ENCODE measurements around the gene LOXHD1. TPM values are rescaled to one million over a fixed set of nuclear protein-coding genes. Genes with fewer than 3 reads are reported as not detected.

Gene LOXHD1
- total RNA-seq, 4 donors from 2014 or later: 0.16 TPM; not detected in 3

GRCh38 chr18:46560671-46561045 is 96.4 kb downstream of the LOXHD1 start:
- no peak for DNase-seq
- WGBS, 2 donors (ENCODE audit: low coverage in 1 of 2): 93 to 97% methylated on average over 10 to 11 of the region's 11 CpGs
- no peak overlapping the region for H3K4me3 ChIP-seq
- no peaks in the 10 kb centered on the region for H3K36me3 ChIP-seq
- H3K4me1 ChIP-seq: no peaks in the 10 kb centered on the region
- intact Hi-C loops (cut with DNase I; ENCODE audit: low total_unique reads) (no loop called here), in situ Hi-C loops (cut with MboI; ENCODE audit: low pct_ligation_motif_present in 1 of 4, low pct_unique_long_range_greater_than_20kb in 1 of 4, low sequenced_read_pairs in 3 of 4) (loop anchor here in 1 of 4 donors (25.0 kb wide), 1 partner anchor 102 kb away; the partner anchor contains the start of gene LOXHD1)
- H3K27ac ChIP-seq: no peak overlapping the region
- no peaks in the 10 kb centered on the region for H3K9me3 ChIP-seq
- TF ChIP-seq CTCF (IDR thresholded peaks at IDR 0.05) (no peak), EP300 (IDR thresholded peaks at IDR 0.05; ENCODE audit: low read depth) (no peak), POLR2AphosphoS5 (IDR thresholded peaks at IDR 0.05) (no peak), POLR2A (IDR thresholded peaks at IDR 0.05) (no peak)
- H3K27me3 ChIP-seq: no peaks in the 10 kb centered on the region

DNA sequence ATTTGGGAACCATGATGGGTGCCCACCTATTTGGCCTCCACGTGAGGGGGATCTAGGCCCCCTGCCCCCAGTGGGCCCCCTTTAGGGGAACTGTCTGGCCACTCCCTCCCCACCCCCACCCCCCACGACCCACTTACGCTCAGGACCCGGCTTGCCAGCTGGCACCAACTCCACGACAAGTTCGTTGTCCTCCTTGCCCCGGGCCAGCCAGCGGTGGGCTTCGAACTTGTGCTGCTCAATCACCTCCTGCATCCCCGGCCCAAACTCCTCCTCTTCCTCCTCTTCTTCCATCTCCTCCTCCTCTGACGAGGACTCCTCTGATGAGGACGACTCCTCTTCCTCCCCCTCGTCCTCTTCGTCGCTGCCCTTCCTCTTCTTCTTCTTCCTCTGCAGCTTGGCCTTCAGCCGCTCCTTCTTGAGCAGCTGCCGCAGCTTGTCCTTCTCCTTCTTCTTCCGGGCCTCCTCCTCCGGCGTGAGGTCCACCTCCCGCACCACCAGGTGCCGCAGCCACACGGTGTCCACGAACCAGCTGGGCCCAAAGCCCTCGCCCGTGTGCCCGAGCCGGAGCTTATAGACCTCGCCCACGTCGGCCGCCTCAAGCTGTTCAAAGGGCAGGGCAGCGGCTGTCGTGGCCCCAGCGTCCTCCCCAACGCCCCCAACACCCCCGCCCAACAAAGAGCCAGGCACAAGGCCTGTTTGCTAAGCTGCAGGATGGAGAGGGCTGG is 96.9 kb downstream of the LOXHD1 start:
- DNase-seq: no peak
- no peaks in the 10 kb centered on the region for H3K27me3 ChIP-seq
- H3K36me3 ChIP-seq: no peaks in the 10 kb centered on the region
- TF ChIP-seq CTCF (IDR thresholded peaks at IDR 0.05) (no peak), EP300 (IDR thresholded peaks at IDR 0.05; ENCODE audit: low read depth) (no peak), POLR2A (IDR thresholded peaks at IDR 0.05) (no peak), POLR2AphosphoS5 (IDR thresholded peaks at IDR 0.05) (no peak)
- in situ Hi-C loops (cut with MboI; ENCODE audit: low pct_ligation_motif_present in 1 of 4, low pct_unique_long_range_greater_than_20kb in 1 of 4, low sequenced_read_pairs in 3 of 4) (loop anchor here in 1 of 4 donors (25.0 kb wide), 1 partner anchor 102 kb away; the partner anchor contains the start of gene LOXHD1), intact Hi-C loops (cut with DNase I; ENCODE audit: low total_unique reads) (no loop called here)
- H3K27ac ChIP-seq: no peak overlapping the region
- no peaks in the 10 kb centered on the region for H3K9me3 ChIP-seq
- no peak overlapping the region for H3K4me3 ChIP-seq
- H3K4me1 ChIP-seq: no peaks in the 10 kb centered on the region
- WGBS, 2 donors (ENCODE audit: low coverage in 1 of 2): 86 to 100% methylated on average over 8 to 37 of the region's 37 CpGs

DNA sequence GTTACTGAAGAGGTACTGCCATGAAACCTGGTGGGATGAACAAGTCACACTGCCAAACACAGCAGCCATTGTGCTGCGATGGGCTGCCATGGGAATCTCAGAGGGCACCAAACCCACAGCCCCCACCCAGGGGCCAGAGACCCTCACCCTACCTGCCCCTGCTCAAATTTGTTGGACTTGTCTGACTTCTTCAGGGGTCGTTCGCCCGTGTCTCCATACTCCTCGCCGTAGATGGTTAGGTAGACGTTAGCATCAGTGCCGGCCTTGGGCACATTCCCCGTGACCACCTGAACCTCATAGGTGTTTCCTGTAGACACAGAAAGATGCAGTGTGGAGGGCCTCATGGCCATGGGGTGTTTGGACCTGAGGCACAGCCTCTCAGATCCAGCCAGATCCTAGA is 97.7 kb downstream of the LOXHD1 start:
- WGBS, 2 donors (ENCODE audit: low coverage in 1 of 2): 87% methylated on average over 9 of the region's 9 CpGs; no CpG with 5 or more reads in 1 of the 2 donors
- DNase-seq: no peak
- Histone ChIP-seq H3K27me3 (no peaks in the 10 kb centered on the region), H3K9me3 (no peaks in the 10 kb centered on the region), H3K4me3 (no peak overlapping the region), H3K4me1 (no peaks in the 10 kb centered on the region), H3K27ac (no peak overlapping the region), H3K36me3 (no peaks in the 10 kb centered on the region)
- no peak for TF ChIP-seq POLR2A (IDR thresholded peaks at IDR 0.05)
- TF ChIP-seq POLR2AphosphoS5 (IDR thresholded peaks at IDR 0.05): no peak
- no peak for TF ChIP-seq CTCF (IDR thresholded peaks at IDR 0.05)
- no peak for TF ChIP-seq EP300 (IDR thresholded peaks at IDR 0.05; ENCODE audit: low read depth)
- intact Hi-C loops (cut with DNase I; ENCODE audit: low total_unique reads): no loop called here
- in situ Hi-C loops (cut with MboI; ENCODE audit: low pct_ligation_motif_present in 1 of 4, low pct_unique_long_range_greater_than_20kb in 1 of 4, low sequenced_read_pairs in 3 of 4): loop anchor here in 1 of 4 donors (25.0 kb wide), 1 partner anchor 103 kb away; the partner anchor contains the start of gene LOXHD1

- DNase-seq: no peak
- no peak overlapping the region for H3K27ac ChIP-seq
- H3K4me1 ChIP-seq: no peaks in the 10 kb centered on the region
- TF ChIP-seq EP300 (IDR thresholded peaks at IDR 0.05; ENCODE audit: low read depth) (no peak), POLR2AphosphoS5 (IDR thresholded peaks at IDR 0.05) (no peak)
- no peaks in the 10 kb centered on the region for H3K27me3 ChIP-seq
- no peak overlapping the region for H3K4me3 ChIP-seq
- intact Hi-C loops (cut with DNase I; ENCODE audit: low total_unique reads) (no loop called here), in situ Hi-C loops (cut with MboI; ENCODE audit: low pct_ligation_motif_present in 1 of 4, low pct_unique_long_range_greater_than_20kb in 1 of 4, low sequenced_read_pairs in 3 of 4) (loop anchor here in 1 of 4 donors (25.0 kb wide), 1 partner anchor 106 kb away; the partner anchor contains the start of gene LOXHD1)
- H3K36me3 ChIP-seq: no peaks in the 10 kb centered on the region
- 83 to 88% methylated on average over 10 of the region's 10 CpGs for whole genome bisulfite sequencing, 2 donors (ENCODE audit: low coverage in 1 of 2)
- no peaks in the 10 kb centered on the region for H3K9me3 ChIP-seq
Observed at GRCh38 chr18:46556590-46557206, 100.3 kb downstream of the LOXHD1 start.
